GM12878 (cell line): Measurements from ENCODE around the gene ZNF766. TPM values are rescaled to one million over a fixed set of nuclear protein-coding genes. Genes with fewer than 3 reads are reported as not detected.

ENCODE experiments used
- ATAC-seq: fragments of 200-7000 bp; cut with Tn5 transposase; 3 replicates; pipeline ENCODE4 v1.9.1; 2020; ENCODE audit warnings: mild to moderate bottlenecking, moderate library complexity
- BruUV-seq: library from RNA; stranded (reverse); fragments of 400-500 nt; replicated peaks from 2 replicates; lab custom pipeline; 2021; lab: Mats Ljungman, UMichigan
- CTCF ChIA-PET: fragments of 300-600 bp; sonication (Branson Sonifier 250); formaldehyde crosslinking; extraction: SDS; loops from one replicate; lab custom pipeline; 2021; ENCODE audit warnings: inconsistent platforms; lab: Yijun Ruan, JAX
- POLR2A ChIA-PET: fragments of 350-600 bp; formaldehyde crosslinking; extraction: SDS; loops from one replicate; lab custom pipeline; 2021; ENCODE audit warnings: inconsistent platforms; lab: Charles Lee
- RAD21 ChIA-PET: fragments of 300-600 bp; sonication (Branson Sonifier 250); formaldehyde crosslinking; loops from one replicate; lab custom pipeline; 2023; ENCODE audit warnings: antibody characterized with exemption; ENCODE audit not compliant: unreplicated experiment; lab: Charles Lee
- SMC1A ChIA-PET: fragments of 300-600 bp; sonication (Branson Sonifier 250); formaldehyde crosslinking; loops from one replicate; lab custom pipeline; 2023; ENCODE audit not compliant: unreplicated experiment, uncharacterized antibody; lab: Charles Lee
- DNase-seq: peaks from one replicate; pipeline ENCODE4 v3.0.0-alpha.2; 2011; ENCODE audit warnings: low read depth, low spot score
- FAIRE-seq: peaks from 3 replicates; lab custom pipeline; 2011; peaks lifted over from hg19 to GRCh38; lab: Jason Lieb, UNC
- H2AFZ ChIP-seq: 2 replicates; pipeline ENCODE4 v1.6.0; 2011; ENCODE audit warnings: low read depth, low read length, control low read depth; ENCODE audit not compliant: control insufficient read depth
- H3K27ac ChIP-seq: 2 replicates; pipeline ENCODE4 v1.5.1; 2011; ENCODE audit warnings: control low read depth; ENCODE audit not compliant: control insufficient read depth, insufficient read depth
- H3K27me3 ChIP-seq, 2 experiments: replicated peaks in 1 of 2; 2 replicates each; pipeline versions ENCODE4 v1.6.0 to v1.6.1; 2011; ENCODE audit warnings: low read length in 1 of 2; ENCODE audit not compliant: control insufficient read depth in 2 of 2, insufficient read depth in 2 of 2
- H3K36me3 ChIP-seq, 2 experiments: 2 replicates each; pipeline ENCODE4 v1.5.1; 2011; ENCODE audit warnings: low read length in 1 of 2; ENCODE audit not compliant: control insufficient read depth in 2 of 2, insufficient read depth in 2 of 2
- H3K4me1 ChIP-seq: 2 replicates; pipeline ENCODE4 v1.6.1; 2011; ENCODE audit warnings: mild to moderate bottlenecking, low read length, moderate library complexity, mixed read lengths; ENCODE audit not compliant: control insufficient read depth, insufficient read depth
- H3K4me2 ChIP-seq: 2 replicates; pipeline ENCODE4 v1.6.0; 2011; ENCODE audit warnings: control low read depth; ENCODE audit not compliant: control insufficient read depth, insufficient read depth
- H3K4me3 ChIP-seq: fragments of 200-600 bp; sonication (generic); 2 replicates; pipeline ENCODE4 v1.5.1; 2016
- H3K79me2 ChIP-seq: 2 replicates; pipeline ENCODE4 v1.6.0; 2011; ENCODE audit warnings: low read length; ENCODE audit not compliant: control insufficient read depth, insufficient read depth
- H3K9ac ChIP-seq: 2 replicates; pipeline ENCODE4 v1.8.0; 2011; ENCODE audit warnings: low read length, control low read depth, mixed read lengths; ENCODE audit not compliant: control insufficient read depth, insufficient read depth
- H3K9me3 ChIP-seq: replicated peaks from 3 replicates; pipeline ENCODE4 v1.5.1; 2011; ENCODE audit warnings: mild to moderate bottlenecking, low read length; ENCODE audit not compliant: control insufficient read depth, insufficient read depth
- H4K20me1 ChIP-seq: 2 replicates; pipeline ENCODE4 v1.6.0; 2011; ENCODE audit not compliant: control insufficient read depth, insufficient read depth
- ASH2L ChIP-seq: fragments of 300-600, 200-600 bp; sonication (generic); IDR thresholded peaks from 2 replicates; pipeline ENCODE4 v1.6.1; 2017; ENCODE audit warnings: low read depth, mild to moderate bottlenecking, borderline replicate concordance
- DPF2 ChIP-seq: fragments of 450-650 bp; IDR thresholded peaks from 2 replicates; pipeline ENCODE4 v1.6.1; 2017; ENCODE audit warnings: mild to moderate bottlenecking
- EGR1 ChIP-seq, 2 experiments: IDR thresholded peaks; 1 replicate in 1 of 2; 2 replicates in 1 of 2; pipeline ENCODE4 v1.6.1; 2011 to 2012; ENCODE audit warnings: low read depth in 2 of 2, low read length in 2 of 2, borderline replicate concordance in 1 of 2, mild to moderate bottlenecking in 1 of 2, moderate library complexity in 1 of 2
- ESRRA ChIP-seq: IDR thresholded peaks from 2 replicates; pipeline ENCODE4 v1.6.1; 2012; ENCODE audit warnings: mild to moderate bottlenecking, low read length, improper control_type of control experiment
- FOXM1 ChIP-seq: IDR thresholded peaks from 2 replicates; pipeline ENCODE4 v1.6.1; 2012; ENCODE audit warnings: low read depth, mild to moderate bottlenecking, inconsistent platforms, low read length, moderate library complexity
- MYC ChIP-seq: IDR thresholded peaks from 2 replicates; pipeline ENCODE4 v1.6.1; 2011; ENCODE audit warnings: mild to moderate bottlenecking, low read length, moderate library complexity, inconsistent platforms; ENCODE audit not compliant: insufficient read depth, insufficient replicate concordance, insufficient read length, severe bottlenecking
- NFYB ChIP-seq: IDR thresholded peaks from 2 replicates; pipeline ENCODE4 v1.6.1; 2011; ENCODE audit warnings: low read depth, mild to moderate bottlenecking, low read length, improper control_type of control experiment, moderate library complexity; ENCODE audit not compliant: insufficient read depth
- POLR2A ChIP-seq: IDR thresholded peaks from 2 replicates; pipeline ENCODE4 v1.6.1; 2011; ENCODE audit warnings: low read depth, mild to moderate bottlenecking, low read length
- POLR2AphosphoS2 ChIP-seq: IDR thresholded peaks from 2 replicates; pipeline ENCODE4 v1.6.1; 2011; ENCODE audit warnings: low read depth, mild to moderate bottlenecking, low read length, improper control_type of control experiment, moderate library complexity
- RAD51 ChIP-seq: fragments of 450-650 bp; IDR thresholded peaks from 2 replicates; pipeline ENCODE4 v1.6.1; 2016; ENCODE audit warnings: moderate library complexity, mild to moderate bottlenecking, inconsistent platforms
- SREBF2 ChIP-seq: IDR thresholded peaks from 2 replicates; pipeline ENCODE4 v1.6.1; 2012; ENCODE audit warnings: mild to moderate bottlenecking, low read length
- STAT3 ChIP-seq: IDR thresholded peaks from 2 replicates; pipeline ENCODE4 v1.6.1; 2011; ENCODE audit warnings: low read depth, low read length, improper control_type of control experiment
- TAF1 ChIP-seq: IDR thresholded peaks from 2 replicates; pipeline ENCODE4 v1.6.1; 2011; ENCODE audit warnings: mild to moderate bottlenecking, low read depth, low read length, borderline replicate concordance
- WRNIP1 ChIP-seq: IDR thresholded peaks from 2 replicates; pipeline ENCODE4 v1.6.1; 2011; ENCODE audit warnings: low read depth, low read length, improper control_type of control experiment, borderline replicate concordance
- ZNF384 ChIP-seq: IDR thresholded peaks from 2 replicates; pipeline ENCODE4 v1.6.1; 2012; ENCODE audit warnings: low read depth, mild to moderate bottlenecking, low read length, improper control_type of control experiment, borderline replicate concordance
- WGBS: methylation state at CpG from one replicate; pipeline ENCODE4 v1.1.6; 2016; ENCODE audit warnings: low lambda C conversion rate; ENCODE audit not compliant: insufficient replicate concordance, insufficient coverage; ENCODE audit errors: missing lambda C conversion rate; 5-methylcytosine and 5-hydroxymethylcytosine counted together
- in situ Hi-C: fragments of 300-500 bp; cut with MboI; formaldehyde crosslinking; loops from 9 replicates; pipeline ENCODE4 v1.14.3; 2018; ENCODE audit warnings: mixed read lengths
- intact Hi-C: fragments of 100-400 bp; cut with micrococcal nuclease; formaldehyde crosslinking; loops from one replicate; pipeline ENCODE4 v1.14.2; 2022; ENCODE audit not compliant: unreplicated experiment
- polyA plus RNA-seq, 11 experiments: library from polyadenylated mRNA; depleted of rRNA in 4 of 11; unstranded in 6 of 11; stranded (reverse) in 5 of 11; fragments of >200 nt; fragmentation: Nextera tagmentation in 4 of 11; fragmentation: Illumina TruSeq in 1 of 11; extraction: Ambion mirVana in 4 of 11; extraction: Trizol in 1 of 11; gene quantifications; 1 replicate in 1 of 11; 2 replicates in 10 of 11; pipeline versions ENCODE4 v1.2.1 to v1.2.3, GENCODE V29; 2011 to 2016; ENCODE audit warnings: inconsistent platforms in 2 of 11, missing spikeins in 2 of 11, low read depth in 1 of 11
- total RNA-seq, 4 experiments: library from RNA; depleted of rRNA in 3 of 4; stranded (reverse); fragments of >200 nt in 3 of 4; fragmentation: Illumina TruSeq in 1 of 4; extraction: Trizol in 1 of 4; gene quantifications; 2 replicates each; pipeline versions ENCODE4 v1.2.1 to v1.2.3, GENCODE V29; 2013 to 2021
- TF ChIP-seq, protein P1 (sequence below): fragments of 450-650 bp; IDR thresholded peaks from 2 replicates; pipeline ENCODE4 v1.6.1; 2016; ENCODE audit warnings: mild to moderate bottlenecking
- TF ChIP-seq, protein P2 (sequence below): IDR thresholded peaks from 2 replicates; pipeline ENCODE4 v1.6.1; 2012; ENCODE audit warnings: low read depth, low read length, improper control_type of control experiment

The ZNF766 gene
- total and polyA plus RNA-seq, 10 of the 15 experiments (the other 5 are each of a cell fraction or from before 2014, with no cell fraction given): 7.2 to 20.0 (median 16.4) TPM

DNA sequence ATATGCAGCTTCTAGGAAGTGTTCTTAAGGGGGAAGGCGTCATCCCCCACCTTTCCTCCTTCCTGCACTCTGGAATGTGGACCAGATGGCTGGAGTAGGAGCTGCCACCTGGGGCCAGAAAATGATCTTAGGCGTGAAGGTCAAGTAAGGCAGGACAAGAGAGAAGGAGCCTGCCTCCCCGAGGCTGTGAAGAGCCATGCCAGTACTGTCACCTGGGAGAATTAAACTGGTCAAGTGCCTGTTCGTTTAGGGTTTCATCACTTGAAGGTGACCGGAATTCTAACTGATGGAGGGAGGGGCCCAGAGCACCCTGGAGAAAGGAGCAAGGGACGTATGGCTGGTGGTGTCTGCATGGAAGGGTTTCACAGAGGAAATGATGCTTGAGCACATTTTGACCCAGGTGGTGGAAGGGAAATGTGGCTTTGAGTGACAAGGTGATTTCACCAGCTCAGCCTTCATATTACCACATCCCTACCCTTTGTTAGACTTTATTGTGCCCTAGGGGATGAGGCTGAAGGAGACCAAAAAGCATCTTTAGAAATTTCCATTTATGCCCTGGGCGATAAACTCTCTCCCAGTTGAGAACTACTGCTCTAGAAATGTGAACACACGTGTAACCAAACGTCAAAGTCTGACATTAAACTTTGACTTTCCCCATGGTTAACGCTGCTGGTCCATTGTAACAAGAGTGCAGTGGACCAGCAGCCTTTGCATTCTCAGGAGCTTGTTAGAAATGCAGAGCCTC, 42.0 kb upstream of the ZNF766 start:
- POLR2A ChIA-PET: no interaction called here
- no peak overlapping the region for H3K9ac ChIP-seq
- H3K27ac ChIP-seq: no peak overlapping the region
- H2AFZ ChIP-seq: no peak overlapping the region
- no peaks in the 10 kb centered on the region for H3K4me1 ChIP-seq
- H3K27me3 ChIP-seq: no peaks in the 10 kb centered on the region
- no peak overlapping the region for H3K4me2 ChIP-seq
- FAIRE-seq: no peak
- TSS peak; percentile 24 for BruUV-seq
- H4K20me1 ChIP-seq: no peaks in the 10 kb centered on the region
- peaks cover 17 to 47% of the 10 kb centered on the region in 2 experiments for H3K36me3 ChIP-seq
- no peaks in the 10 kb centered on the region for H3K79me2 ChIP-seq
- peak; percentile 33; the same call in 1 of the 2 replicates for TF ChIP-seq POLR2A
- TF ChIP-seq, protein P1, sequence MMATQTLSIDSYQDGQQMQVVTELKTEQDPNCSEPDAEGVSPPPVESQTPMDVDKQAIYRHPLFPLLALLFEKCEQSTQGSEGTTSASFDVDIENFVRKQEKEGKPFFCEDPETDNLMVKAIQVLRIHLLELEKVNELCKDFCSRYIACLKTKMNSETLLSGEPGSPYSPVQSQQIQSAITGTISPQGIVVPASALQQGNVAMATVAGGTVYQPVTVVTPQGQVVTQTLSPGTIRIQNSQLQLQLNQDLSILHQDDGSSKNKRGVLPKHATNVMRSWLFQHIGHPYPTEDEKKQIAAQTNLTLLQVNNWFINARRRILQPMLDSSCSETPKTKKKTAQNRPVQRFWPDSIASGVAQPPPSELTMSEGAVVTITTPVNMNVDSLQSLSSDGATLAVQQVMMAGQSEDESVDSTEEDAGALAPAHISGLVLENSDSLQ: peak; percentile 22; the same call in 1 of the 2 replicates
- no peak for TF ChIP-seq STAT3
- in situ Hi-C loops (no loop called here), intact Hi-C loops (no loop called here)
- no peak for DNase-seq
- WGBS: 86% methylated on average over 10 of the region's 10 CpGs
- H3K9me3 ChIP-seq: no peaks in the 10 kb centered on the region
- no peak overlapping the region for H3K4me3 ChIP-seq
- RAD21 ChIA-PET: no interaction called here
- SMC1A ChIA-PET: interaction anchor here (1.2 kb wide), 1 partner anchor 88 kb away, joined by 3 read pairs; the partner anchor contains the start of gene ZNF616
- no peak for ATAC-seq
- CTCF ChIA-PET: interaction anchor here (1.4 kb wide), 1 partner anchor 10 kb away, joined by 6 read pairs; no protein-coding TSS in a partner anchor

DNA sequence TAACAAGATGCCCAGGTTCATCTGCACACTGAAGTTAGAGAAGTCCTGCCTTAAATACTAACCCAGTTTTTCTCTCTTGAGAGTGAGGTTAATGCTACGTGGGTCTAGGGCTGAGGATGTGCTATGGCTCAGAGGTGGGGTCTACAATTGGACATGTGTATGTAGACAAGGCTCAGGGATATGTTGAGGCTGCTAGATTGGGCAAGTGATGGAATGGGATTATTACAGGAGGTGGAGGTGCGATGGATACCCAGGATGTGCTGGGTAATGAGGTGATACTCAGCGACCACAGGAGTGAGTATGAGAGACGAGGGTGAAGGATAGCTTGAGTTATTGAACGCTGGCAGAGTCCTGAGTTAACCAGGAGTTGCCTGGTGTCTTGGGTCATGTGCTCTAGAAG, 41.4 kb upstream of the ZNF766 start:
- no peak overlapping the region for H3K4me3 ChIP-seq
- no peak overlapping the region for H3K4me2 ChIP-seq
- ATAC-seq (no peak), DNase-seq (no peak), FAIRE-seq (no peak)
- ChIA-PET RAD21 (no interaction called here), POLR2A (no interaction called here), CTCF (interaction anchor here (1.3 kb wide), 1 partner anchor 10 kb away, joined by 5 read pairs; no protein-coding TSS in a partner anchor), SMC1A (no interaction called here)
- in situ Hi-C loops (no loop called here), intact Hi-C loops (no loop called here)
- no TSS peak for BruUV-seq
- 96% methylated on average over 5 of the region's 5 CpGs for WGBS
- no peak overlapping the region for H2AFZ ChIP-seq
- H4K20me1 ChIP-seq: no peaks in the 10 kb centered on the region
- no peak overlapping the region for H3K27ac ChIP-seq
- no peak overlapping the region for H3K9ac ChIP-seq
- H3K79me2 ChIP-seq: no peaks in the 10 kb centered on the region
- no peaks in the 10 kb centered on the region for H3K4me1 ChIP-seq
- no peaks in the 10 kb centered on the region for H3K27me3 ChIP-seq
- no peaks in the 10 kb centered on the region for H3K9me3 ChIP-seq
- peaks cover 17 to 42% of the 10 kb centered on the region in 2 experiments for H3K36me3 ChIP-seq
- TF ChIP-seq MYC (no peak), RAD51 (no peak), NFYB (no peak), POLR2AphosphoS2 (no peak), SREBF2 (no peak), WRNIP1 (no peak), ASH2L (no peak), ESRRA (no peak), DPF2 (no peak), EGR1 (IDR thresholded peaks at IDR 0.05; ENCODE audit: borderline replicate concordance in 1 of 2, low read depth in 2 of 2, low read length in 2 of 2) (no peak), TAF1 (no peak), FOXM1 (no peak), ZNF384 (no peak)
- TF ChIP-seq, protein P2, sequence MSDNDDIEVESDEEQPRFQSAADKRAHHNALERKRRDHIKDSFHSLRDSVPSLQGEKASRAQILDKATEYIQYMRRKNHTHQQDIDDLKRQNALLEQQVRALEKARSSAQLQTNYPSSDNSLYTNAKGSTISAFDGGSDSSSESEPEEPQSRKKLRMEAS: no peak
